OCI-LY1 (cell line): ENCODE measurements around the gene ELAVL1.

ENCODE experiments used
- CTCF ChIP-seq: fragments of 200-600 bp; sonication (generic), shearing (Covaris generic); IDR thresholded peaks from 2 replicates; pipeline ENCODE4 v1.5.1; 2017; ENCODE audit warnings: mild to moderate bottlenecking, antibody characterized with exemption, low read length, moderate library complexity, mixed read lengths
- EZH2 ChIP-seq: fragments of 200-600 bp; sonication (generic), shearing (Covaris generic); IDR thresholded peaks from 2 replicates; pipeline ENCODE4 v1.8.0; 2017; ENCODE audit warnings: borderline replicate concordance, mixed run types, mild to moderate bottlenecking, antibody characterized with exemption, low read length, moderate library complexity, mixed read lengths

- TF ChIP-seq CTCF, result no peak
- TF ChIP-seq EZH2, result no peak
Measured at GRCh38 chr19:7909471-7910067, 95.9 kb downstream of the ELAVL1 start.
